Pons (tissue), 1 donor: ENCODE data around the gene GSDME.

Experiments
- DNase-seq: peaks from one replicate; pipeline ENCODE4 v3.0.0-alpha.2; 2016; ENCODE audit warnings: low spot score

The GSDME gene

GRCh38 chr7:24769851-24770250 lies 12.6 kb upstream of the GSDME start:
- no peak for DNase-seq

DNA sequence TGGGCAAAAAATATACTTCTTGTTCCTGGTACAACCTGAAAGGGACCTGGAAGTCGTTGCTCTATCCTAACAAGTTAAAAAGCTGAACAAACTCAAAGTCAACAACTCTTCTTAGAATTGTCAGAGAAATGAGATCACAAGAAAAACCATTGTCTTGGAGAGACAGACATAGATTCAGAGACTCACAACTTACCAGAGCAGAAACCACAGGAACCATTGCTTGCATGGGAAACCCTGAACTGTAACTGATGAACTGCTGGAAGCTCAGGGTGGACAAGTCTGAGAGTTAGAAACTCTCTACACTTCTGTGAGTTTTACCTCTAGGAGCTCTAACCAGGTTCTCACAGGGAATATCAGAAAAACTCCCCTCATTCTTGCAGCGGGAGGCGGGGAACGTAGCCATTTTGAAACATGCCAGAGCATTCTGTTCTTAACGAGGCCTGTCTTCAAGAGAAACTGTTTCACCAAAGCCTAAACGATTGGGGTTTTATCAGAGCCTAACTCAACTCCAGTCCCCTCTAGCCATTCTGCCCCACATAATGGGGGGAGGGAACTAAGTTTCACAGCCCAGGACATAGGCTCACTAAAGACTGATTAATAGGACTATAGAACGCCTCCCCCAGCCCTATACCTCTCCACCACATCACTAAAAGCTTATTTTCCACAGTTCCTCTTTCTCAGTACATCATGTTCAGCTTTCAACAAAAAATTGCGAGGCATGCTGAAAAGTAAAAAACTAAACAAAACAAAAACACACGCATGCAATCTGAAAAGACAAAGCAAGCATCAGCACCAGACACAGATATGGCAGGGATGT lies 12.0 kb upstream of the GSDME start:
- no peak for DNase-seq

- no peak for DNase-seq
Measured at GRCh38 chr7:24767878-24768569, 10.8 kb upstream of the GSDME start.

DNA sequence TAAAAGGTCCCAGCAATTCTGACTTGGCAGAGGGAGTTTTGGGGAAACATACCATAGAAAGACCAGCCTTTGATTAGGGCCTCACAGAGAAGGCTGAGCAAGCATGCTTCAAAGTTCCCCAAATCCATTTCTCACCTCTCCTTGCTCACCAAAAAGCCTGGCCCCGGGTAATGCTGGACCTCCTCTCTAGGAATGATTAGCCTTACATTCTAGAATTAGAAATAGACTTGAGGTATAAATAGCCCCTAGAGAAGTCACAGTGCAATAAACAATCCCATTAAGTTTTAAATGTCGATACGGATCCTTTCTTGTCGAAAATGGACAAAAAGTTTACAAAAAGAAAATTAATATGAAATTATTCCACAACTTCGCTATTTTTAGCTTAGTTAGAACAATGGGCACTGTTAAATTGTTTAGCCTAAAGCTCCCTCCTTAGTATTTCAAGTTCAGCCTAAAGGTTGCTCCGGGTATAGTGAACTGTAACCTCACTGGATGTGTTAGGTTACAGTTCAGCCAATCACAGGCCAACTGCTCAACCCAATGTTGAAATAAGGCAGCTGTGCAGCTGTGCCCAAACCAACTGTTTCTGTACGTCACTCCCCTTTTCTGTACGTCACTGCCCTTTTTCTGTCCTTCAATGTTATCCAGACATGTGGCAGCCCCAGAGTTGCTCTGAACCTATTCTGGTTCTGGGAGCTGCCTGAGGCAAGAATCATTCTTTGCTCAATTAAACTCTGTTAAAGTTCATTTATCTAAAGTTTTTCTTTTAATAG lies 7.9 kb upstream of the GSDME start:
- no peak for DNase-seq

DNA sequence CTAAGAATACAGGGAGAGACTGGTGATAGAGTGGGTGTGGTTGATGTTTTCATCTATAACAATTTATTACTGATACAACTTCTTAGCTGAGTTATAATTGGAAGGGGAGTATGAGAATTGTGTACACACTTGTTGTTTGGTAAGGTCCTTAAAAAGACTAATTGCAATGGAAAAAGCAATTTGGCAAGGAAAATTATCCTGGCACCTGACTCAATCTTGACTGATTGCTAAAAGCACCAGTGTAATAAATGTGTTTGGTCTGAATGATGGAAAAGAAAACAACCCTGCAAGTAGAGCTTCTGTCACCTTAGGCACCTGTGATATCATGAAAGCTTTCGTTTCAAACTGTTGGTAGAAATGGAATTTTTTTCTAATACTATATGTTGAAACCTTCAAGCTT lies 6.7 kb upstream of the GSDME start:
- no peak for DNase-seq

- peak; percentile 9 for DNase-seq
Measured at GRCh38 chr7:24763303-24763901, 6.1 kb upstream of the GSDME start.

GRCh38 chr7:24762771-24763170 lies 5.5 kb upstream of the GSDME start:
- no peak for DNase-seq

DNA sequence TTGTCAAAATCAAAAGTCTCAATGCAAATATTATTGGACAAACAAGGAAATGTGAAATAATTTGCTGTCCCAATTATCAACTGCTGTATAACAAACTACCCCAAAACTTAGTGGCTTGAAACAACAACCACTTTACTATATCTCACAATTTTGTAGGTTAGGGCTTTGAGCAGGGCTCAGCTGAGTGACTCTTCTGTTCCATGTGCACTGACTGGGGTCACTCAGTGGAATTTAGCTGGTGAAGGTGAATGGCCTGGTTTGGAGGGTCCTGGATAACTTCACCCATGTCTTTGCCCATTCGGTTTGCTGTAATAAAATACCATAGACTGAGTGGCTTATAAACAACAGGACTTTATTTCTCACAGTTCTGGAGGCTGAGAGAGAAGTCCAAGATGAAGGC lies 3.7 kb upstream of the GSDME start:
- DNase-seq = no peak

DNA sequence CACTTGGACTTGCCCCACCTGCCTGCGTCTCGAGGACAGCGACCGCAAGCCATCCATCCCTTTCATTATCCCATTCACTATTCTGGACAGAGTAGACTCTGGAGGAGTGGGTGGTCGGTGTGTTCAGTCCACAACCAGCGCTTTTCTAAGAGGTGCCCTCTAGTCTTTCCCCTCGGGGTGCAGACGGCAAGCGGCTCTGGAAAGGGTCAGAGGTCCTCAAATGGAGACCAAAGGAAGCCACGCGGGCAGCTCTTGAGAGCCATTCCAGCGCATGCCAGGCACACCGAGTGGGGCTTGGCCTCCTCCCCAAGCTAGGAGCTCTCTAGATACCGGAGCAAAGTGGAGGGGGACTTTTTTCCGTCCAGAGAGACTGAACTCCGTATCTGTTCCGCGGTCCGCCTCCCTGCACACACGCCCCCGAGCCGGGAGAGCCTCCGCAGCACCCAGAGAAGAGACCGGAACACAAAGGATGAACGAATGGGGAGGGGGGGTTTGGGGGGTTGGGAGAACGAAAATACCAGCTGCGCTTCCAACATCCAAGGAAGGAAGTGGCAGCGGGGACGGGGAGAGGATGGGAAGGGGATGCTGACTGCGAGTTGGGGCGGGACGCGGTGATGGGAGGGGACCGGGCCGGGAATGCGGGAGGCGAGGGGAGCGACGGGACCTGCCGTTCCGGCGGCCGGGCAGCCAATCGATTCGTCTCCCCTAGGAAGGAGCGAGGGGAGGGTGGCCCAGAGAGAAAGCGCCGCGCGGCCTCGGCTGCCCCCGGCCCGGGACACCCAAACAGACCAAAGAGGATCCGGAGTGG lies 515 bp downstream of the GSDME start:
- peak; percentile 20 for DNase-seq

GRCh38 chr7:24755541-24756407 lies 1.5 kb downstream of the GSDME start:
- peak; percentile 66 for DNase-seq

- peak; percentile 13 for DNase-seq
Measured at GRCh38 chr7:24754906-24755506, 2.3 kb downstream of the GSDME start.

DNA sequence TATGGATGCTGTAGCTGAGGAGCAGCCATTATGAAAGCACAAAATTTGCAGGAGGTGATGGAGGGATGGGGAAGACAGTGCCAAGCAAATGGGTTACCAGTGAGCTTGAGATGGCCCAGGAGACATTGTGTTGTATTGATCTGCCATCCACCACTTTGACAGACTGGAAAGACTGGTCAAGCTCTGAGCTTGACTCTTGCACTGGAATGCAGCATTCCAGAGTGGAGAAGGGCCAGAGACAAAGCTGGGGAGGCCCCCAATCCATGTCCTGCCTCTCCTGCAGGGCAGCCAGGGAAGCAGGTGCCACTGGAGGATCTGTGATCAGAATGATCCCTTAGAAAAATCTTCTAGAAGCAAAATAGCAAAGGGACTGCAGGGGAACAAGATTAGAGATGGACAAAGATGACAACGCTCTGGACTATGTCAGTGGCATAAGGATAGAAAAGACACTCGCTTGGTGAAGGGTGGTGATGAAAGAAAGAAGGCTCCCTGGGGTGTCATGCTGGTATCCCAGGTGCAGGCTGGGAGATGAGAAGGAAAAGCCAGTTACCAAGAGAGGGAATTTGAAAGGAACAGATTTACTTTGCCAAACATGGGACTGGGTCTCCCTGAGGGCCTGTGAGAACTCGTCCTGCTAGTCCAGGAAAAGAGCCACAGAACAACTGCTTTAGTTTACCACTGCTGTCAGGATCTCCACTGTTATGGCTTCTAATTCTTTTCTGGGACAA lies 5.0 kb downstream of the GSDME start:
- DNase-seq = no peak

GRCh38 chr7:24751484-24751883 lies 5.8 kb downstream of the GSDME start:
- DNase-seq = no peak

DNA sequence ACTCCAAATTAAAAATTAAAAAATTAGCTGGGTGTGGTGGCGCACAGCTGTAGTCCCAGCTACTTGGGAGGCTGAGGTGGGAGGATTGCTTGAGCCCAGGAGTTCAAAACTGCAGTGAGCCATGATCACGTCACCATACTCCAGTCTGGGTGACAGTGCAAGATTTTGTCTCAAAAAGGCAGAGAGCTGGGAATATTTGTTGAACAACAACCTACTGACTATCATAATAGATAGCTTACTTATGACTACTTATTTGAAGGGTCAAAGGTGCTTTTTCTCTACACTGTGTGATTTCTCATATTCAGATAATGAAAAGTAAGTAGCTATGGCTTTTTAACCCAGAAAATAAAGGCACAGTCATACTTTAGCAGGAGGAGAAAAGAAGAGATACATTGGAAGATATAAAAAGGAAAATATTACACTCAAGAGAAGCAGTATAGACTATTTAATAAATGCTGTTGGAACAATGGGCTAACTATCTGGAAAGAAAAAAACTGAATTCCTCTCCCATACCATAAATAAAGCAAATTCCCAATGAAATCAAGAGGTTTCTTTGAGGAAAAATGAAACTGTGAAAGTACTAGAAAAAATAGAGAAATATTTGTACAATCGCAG lies 6.7 kb downstream of the GSDME start:
- no peak for DNase-seq

DNA sequence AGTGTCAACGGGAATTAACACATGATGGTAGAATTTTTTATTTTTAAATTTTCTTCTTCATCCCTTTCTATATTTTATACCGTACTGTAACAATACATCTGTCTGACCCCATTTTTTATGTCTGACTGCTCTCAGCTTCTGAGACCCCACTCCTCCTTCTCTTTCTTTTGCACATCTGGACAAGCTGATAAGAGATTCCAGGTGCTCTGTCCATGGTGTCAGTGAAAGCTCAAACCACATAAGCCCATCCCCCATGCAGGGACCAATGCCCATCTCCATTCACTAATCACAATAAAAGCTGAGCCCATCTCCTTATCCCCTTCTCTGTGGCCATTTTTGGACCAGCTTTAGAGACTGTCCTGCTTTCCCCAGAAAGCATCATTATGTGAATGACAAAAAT lies 8.7 kb downstream of the GSDME start:
- DNase-seq = no peak

- no peak for DNase-seq
Measured at GRCh38 chr7:24745355-24745754, 11.9 kb downstream of the GSDME start.

GRCh38 chr7:24743471-24743870 lies 13.8 kb downstream of the GSDME start:
- DNase-seq = no peak

- DNase-seq = no peak
Measured at GRCh38 chr7:24742506-24743162, 14.6 kb downstream of the GSDME start.
